IPS DF 6.9 (cell line): ENCODE results near the gene FGFBP3.

Source experiments
- DNase-seq: peaks from one replicate; pipeline ENCODE4 v3.0.0-alpha.2; 2013; ENCODE audit warnings: low read depth, low spot score
- H3K27ac ChIP-seq: one replicate; pipeline ENCODE4 v1.5.1; 2013; ENCODE audit warnings: low read length, control low read depth
- H3K27me3 ChIP-seq: 2 replicates; pipeline ENCODE4 v1.6.1; 2013; ENCODE audit warnings: mild to moderate bottlenecking, low read length; ENCODE audit not compliant: control insufficient read depth, insufficient read depth
- H3K36me3 ChIP-seq: 2 replicates; pipeline ENCODE4 v1.6.1; 2013; ENCODE audit warnings: low read length; ENCODE audit not compliant: control insufficient read depth, insufficient read depth
- H3K4me1 ChIP-seq: 2 replicates; pipeline ENCODE4 v1.6.1; 2013; ENCODE audit warnings: low read length; ENCODE audit not compliant: control insufficient read depth, insufficient read depth
- H3K4me3 ChIP-seq: 2 replicates; pipeline ENCODE4 v1.5.1; 2013; ENCODE audit warnings: mild to moderate bottlenecking, low read length
- H3K9me3 ChIP-seq: 2 replicates; pipeline ENCODE4 v1.6.1; 2013; ENCODE audit warnings: low read length, inconsistent platforms; ENCODE audit not compliant: control insufficient read depth, insufficient read depth
- WGBS: extraction: QIAGEN DNeasy Blood & Tissue Kit; methylation state at CpG from one replicate; pipeline ENCODE4 v1.1.7; 2013; ENCODE audit warnings: mixed read lengths, missing lambda C conversion rate; ENCODE audit not compliant: insufficient read length, insufficient coverage; 5-methylcytosine and 5-hydroxymethylcytosine counted together

FGFBP3 gene

DNA sequence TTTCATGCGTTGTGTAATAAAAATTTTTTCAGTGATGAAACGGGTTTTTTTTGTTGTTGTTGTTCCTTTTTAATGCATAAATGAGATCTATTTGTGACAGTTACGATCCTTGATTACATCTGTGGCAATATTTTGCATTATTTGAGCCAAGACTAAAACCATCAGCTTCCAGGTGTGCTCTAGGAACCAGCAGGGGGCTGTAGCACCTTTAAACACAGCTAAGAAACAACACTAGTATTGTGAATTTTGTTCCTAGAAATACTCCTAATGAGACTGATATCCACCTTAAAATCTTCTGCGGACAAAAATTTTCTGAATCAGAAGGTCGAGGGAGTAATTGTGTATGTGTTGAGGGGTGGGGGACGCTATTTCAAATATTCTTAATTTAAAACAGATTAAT is 52.6 kb downstream of the FGFBP3 start:
- WGBS = 100% methylated on average over 2 of the region's 6 CpGs

More for the DNA sequence above, 52.6 kb downstream of the FGFBP3 start:
- H3K9me3 ChIP-seq = no peaks in the 10 kb centered on the region
- no peaks in the 10 kb centered on the region for H3K4me1 ChIP-seq
- no peak overlapping the region for H3K4me3 ChIP-seq
- peaks cover 2% of the 10 kb centered on the region; the same call in 1 of the 2 replicates for H3K36me3 ChIP-seq
- no peak overlapping the region for H3K27ac ChIP-seq
- no peak for DNase-seq
- H3K27me3 ChIP-seq = no peaks in the 10 kb centered on the region
